GM23248 (cell line): ENCODE measurements around the gene ZNF197.

Experiments
- EZH2 ChIP-seq: fragments of 200-600 bp; sonication (generic); IDR thresholded peaks from 2 replicates; pipeline ENCODE4 v1.6.1; 2018; ENCODE audit warnings: antibody characterized with exemption, mild to moderate bottlenecking; ENCODE audit not compliant: insufficient read depth, poor library complexity, severe bottlenecking
- EZH2phosphoT487 ChIP-seq: fragments of 200-600 bp; sonication (generic); IDR thresholded peaks from 2 replicates; pipeline ENCODE4 v1.6.1; 2018; ENCODE audit warnings: antibody characterized with exemption, moderate library complexity, mild to moderate bottlenecking, low read depth; ENCODE audit not compliant: insufficient read depth

- TF ChIP-seq EZH2 (no peak), EZH2phosphoT487 (no peak)
These were observed 44.9 kb downstream of the ZNF197 start for GRCh38 chr3:44669760-44670159.
